NB4 (cell line): ENCODE results near the gene PDX1.

ENCODE experiments used
- CTCF ChIP-seq: IDR thresholded peaks from one replicate; pipeline ENCODE4 v1.5.1; 2012; ENCODE audit warnings: low read depth, low read length
- MAX ChIP-seq: IDR thresholded peaks from 2 replicates; pipeline ENCODE4 v1.6.1; 2011; ENCODE audit warnings: low read depth, low read length
- MYC ChIP-seq: IDR thresholded peaks from 2 replicates; pipeline ENCODE4 v1.6.1; 2011; ENCODE audit warnings: low read depth, low read length
- POLR2A ChIP-seq: IDR thresholded peaks from 2 replicates; pipeline ENCODE4 v1.6.1; 2011; ENCODE audit warnings: mild to moderate bottlenecking; ENCODE audit not compliant: insufficient read length; ENCODE audit errors: extremely low read depth

DNA sequence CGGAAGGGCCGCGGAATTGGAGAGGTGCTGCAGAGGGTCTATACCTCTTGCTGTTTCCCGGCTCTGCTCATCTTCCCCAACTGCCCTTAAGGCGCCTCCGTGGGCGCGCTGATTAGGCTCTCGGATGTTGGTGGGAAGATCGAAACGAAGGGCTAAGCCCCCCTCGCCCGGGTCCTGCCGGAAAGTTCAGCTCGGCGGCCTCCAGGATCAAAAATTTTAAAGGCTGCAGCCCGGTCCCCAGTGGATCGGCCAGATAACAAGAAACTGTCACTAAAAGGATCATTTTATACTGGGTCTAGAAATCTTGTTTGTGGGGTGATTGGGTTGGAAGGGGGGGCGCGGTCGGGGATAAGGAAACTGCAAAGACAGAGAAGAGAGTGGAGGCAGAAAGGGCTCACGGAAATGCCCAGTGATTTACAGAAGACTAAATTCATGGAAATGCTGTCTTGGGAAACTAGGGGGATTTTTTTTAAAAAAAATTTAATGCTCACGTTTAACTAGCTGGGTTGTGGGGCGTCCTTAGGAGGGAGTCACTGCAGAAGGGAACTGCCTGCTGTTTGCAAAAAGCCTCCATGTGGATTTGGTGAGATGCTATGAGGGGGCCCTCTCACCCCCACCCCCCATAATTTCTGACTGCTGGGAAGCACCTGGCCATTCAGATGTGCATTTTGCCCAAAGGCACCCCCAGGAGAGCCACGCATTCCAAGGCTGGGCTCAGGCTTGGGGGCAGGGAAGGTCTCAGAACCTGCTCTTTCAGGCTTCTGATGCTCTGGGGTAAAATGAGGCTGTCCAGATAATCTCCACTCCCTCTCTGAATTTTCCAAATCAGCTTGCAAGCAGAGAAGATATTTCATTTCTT lies 41.7 kb downstream of the PDX1 start:
- TF ChIP-seq CTCF (no peak), POLR2A (no peak), MAX (no peak), MYC (no peak)
